ENCODE results near the gene TMEM63B. TPM values are rescaled to one million over a fixed set of nuclear protein-coding genes. Genes with fewer than 3 reads are reported as not detected.

Gene TMEM63B
- total RNA-seq, 2 experiments from 2014 or later = 11.6 to 13.0 TPM

Other genes starting within 250 kb of the TMEM63B start
- 10 to 100 TPM; 49.5 to 50.1 TPM for gene MRPL14, start 102 bp upstream of the TMEM63B start, total RNA-seq
- gene CAPN11, start 31.3 kb downstream of the TMEM63B start, total RNA-seq = under 1 TPM in 1 of 2 experiments, not detected in 1; 0.12 TPM
- gene MYMX, start 89.4 kb downstream of the TMEM63B start, total RNA-seq = not detected
- gene SLC29A1, start 96.0 kb downstream of the TMEM63B start, total RNA-seq = 10 to 100 TPM; 47.6 to 50.0 TPM
- gene HSP90AB1, start 119.5 kb downstream of the TMEM63B start, total RNA-seq = 1,000 to 10,000 TPM; 1,671 to 1,695 TPM
- 10 to 100 TPM; 16.5 to 16.8 TPM for gene SLC35B2, start 130.0 kb downstream of the TMEM63B start, total RNA-seq
- gene NFKBIE, start 138.0 kb downstream of the TMEM63B start, total RNA-seq = 10 to 100 TPM; 24.7 to 25.1 TPM
- gene TMEM151B, start 142.9 kb downstream of the TMEM63B start, total RNA-seq = under 1 TPM; 0.07 to 0.12 TPM
- gene AARS2, start 185.8 kb downstream of the TMEM63B start, total RNA-seq = 10 to 100 TPM; 16.3 to 16.5 TPM
- not detected for gene SPATS1, start 215.1 kb downstream of the TMEM63B start, total RNA-seq